Transverse colon (tissue), 3 donors: Measurements from ENCODE around the gene CD14.
"Not testable (repeated sequence)": the region's sequence is repeated elsewhere in the genome, so short reads cannot be mapped to it uniquely, and the experiment has no call there.

Experiments used
- CTCF ChIP-seq, 5 experiments: fragments of 200-600 bp in 3 of 5; fragments of 450-650 bp in 2 of 5; sonication (generic) in 3 of 5; IDR thresholded peaks; 1 replicate in 2 of 5; 2 replicates in 3 of 5; pipeline ENCODE4 v1.5.1; 2016 to 2017; ENCODE audit warnings: antibody characterized with exemption in 5 of 5, inconsistent platforms in 3 of 5, mild to moderate bottlenecking in 2 of 5, moderate library complexity in 1 of 5
- EP300 ChIP-seq: sonication (generic); formaldehyde crosslinking; IDR thresholded peaks from one replicate; pipeline ENCODE4 v1.6.1; 2017; ENCODE audit warnings: antibody characterized with exemption, low read depth
- POLR2A ChIP-seq: fragments of 450-650 bp; IDR thresholded peaks from one replicate; pipeline ENCODE4 v1.6.1; 2016; ENCODE audit warnings: antibody characterized with exemption, mild to moderate bottlenecking, moderate library complexity

GRCh38 chr5:140660371-140660770, 27.4 kb upstream of the CD14 start:
- TF ChIP-seq CTCF (IDR thresholded peaks at IDR 0.05); EP300; POLR2A: not testable (repeated sequence)
